CD4-positive, alpha-beta T cell treated with Interleukin-4 for 4 hours (primary cell): ENCODE data around the gene C1orf35.

ENCODE experiments used
- DNase-seq: peaks from one replicate; pipeline ENCODE4 v3.0.0-alpha.2; 2020

Gene C1orf35

DNA sequence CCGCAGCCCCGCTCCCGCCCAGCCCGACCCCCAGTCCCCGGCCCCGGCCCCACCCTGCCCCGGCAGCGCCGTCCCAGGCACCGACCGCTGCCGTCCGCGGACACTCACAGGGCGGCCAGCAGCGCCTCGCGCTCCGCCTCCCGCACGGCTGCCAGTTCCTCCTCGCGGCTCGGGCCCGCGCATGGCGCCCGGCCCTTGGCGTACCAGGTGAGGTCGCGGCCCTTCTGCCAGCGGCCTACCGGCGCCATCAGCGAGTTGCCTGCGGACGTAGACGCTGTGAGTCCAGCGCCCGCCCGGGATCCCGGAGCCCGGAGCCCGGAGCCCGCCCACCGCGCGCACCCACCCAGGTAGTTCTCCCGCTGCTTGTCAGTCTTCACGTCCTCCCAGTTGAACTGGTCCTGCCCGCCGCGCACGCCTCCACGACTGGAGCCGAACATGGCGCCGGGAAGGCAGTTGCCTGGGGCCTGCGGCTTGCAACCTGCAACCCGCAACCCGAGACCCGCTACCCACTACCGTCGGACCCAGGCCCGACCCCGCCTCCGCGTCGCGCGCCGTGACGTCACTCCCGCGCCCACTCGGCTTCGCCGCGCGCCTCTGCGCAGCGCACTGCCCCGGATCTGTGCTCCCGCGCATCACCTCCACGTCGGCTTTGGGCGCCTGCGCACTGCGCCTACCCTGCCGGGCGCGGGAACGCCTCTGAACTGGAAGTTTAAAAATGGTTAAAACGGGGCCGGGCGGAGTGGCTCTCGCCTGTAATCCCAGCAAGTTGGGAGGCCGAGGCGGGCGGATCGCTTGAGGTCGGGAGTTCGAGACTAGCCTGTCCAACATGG is at the start of gene C1orf35:
Gene C1orf35 (minus strand): TSS at position 535 of the 830 bp plus-strand sequence. CDS start 98 bp downstream, at position 437.
- peak; percentile 91 for DNase-seq

DNA sequence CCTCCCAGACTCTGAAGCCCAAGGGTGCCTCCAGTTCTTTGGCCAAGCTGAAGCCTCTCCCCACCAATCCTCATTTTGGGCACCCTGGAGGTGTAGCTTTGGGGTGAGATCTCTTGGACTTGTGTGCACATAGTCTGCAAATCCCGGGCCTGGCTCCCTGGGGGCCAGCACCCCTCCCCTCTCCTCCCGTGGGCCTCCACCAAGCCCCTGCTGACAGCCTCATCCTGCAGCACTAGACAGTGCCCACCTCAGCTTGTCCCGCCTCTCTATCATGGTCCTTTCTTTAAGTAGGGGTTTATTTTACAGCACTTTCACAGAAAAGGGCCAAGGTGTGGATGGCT is 49.8 kb upstream of the C1orf35 start:
- DNase-seq = no peak

GRCh38 chr1:228152097-228152917 is 49.2 kb upstream of the C1orf35 start:
- DNase-seq = no peak

DNA sequence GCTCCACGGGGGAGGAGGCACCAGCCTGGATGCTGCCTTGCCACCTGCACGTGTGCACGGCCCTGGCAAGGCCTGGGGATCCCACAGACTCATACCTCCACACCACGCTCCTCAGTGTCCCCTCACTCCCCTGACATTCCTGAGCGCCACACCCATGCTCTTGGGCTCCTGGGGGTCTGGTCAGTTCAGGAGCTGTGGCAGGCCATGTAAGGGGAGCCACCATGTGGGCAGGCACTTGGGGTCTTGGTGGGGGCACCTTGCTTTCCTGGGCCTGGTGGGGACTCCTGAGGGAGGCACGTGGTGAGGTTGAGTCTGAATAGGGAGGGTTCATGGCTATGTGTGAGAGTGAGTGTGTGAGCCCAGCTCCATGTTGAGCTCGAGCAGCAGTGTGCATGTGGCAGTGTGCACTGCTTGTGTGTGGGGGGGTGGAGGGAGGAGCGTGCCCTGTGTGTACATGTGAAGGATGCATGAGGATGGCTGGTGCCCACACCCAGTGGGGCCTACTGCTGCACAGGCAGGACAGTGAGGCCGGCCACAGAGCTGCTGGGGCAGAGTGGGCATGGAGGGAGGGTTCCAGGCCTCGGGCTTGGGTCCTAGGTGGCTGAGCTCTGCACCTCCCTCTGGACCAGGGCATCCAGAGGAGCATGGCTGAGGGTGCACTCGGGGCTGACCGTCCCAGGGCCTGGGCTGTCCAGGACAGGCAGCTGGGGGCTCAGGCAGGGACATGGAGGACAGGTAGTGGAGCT is 48.2 kb upstream of the C1orf35 start:
- DNase-seq = no peak

GRCh38 chr1:228150461-228151179 is 47.5 kb upstream of the C1orf35 start:
- no peak for DNase-seq

GRCh38 chr1:228150120-228150460 is 47.0 kb upstream of the C1orf35 start:
- no peak for DNase-seq

- DNase-seq = no peak
These were observed 46.4 kb upstream of the C1orf35 start, which contains the start of gene GJC2 for GRCh38 chr1:228149406-228150119. TSS of gene GJC2 (plus strand) at chr1:228149930. CDS start at chr1:228157759, 7,829 bp downstream.

- DNase-seq = no peak
These were observed 45.8 kb upstream of the C1orf35 start for GRCh38 chr1:228148935-228149405.

GRCh38 chr1:228148196-228148861 is 45.2 kb upstream of the C1orf35 start:
- no peak for DNase-seq

DNA sequence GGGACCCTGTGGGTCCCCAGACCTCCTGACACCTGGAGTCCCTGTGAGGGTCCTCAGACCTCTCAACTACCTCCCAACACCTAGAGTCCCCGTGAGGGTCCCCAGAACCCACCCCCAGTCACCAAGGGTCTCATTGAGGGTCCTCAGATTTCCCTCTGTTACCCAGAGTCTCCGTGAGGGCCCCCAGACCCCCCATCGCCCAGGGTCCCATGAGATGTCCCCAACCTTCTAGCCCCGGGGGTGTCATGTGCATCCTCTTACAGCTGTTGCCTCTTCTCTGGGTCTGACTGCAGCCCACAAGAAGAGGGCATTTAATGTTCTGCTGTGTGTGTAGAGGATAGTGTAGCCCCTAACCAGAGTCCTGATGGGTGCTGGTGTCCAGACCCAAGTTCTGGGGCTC is 44.6 kb upstream of the C1orf35 start:
- no peak for DNase-seq

GRCh38 chr1:228147151-228147693 is 44.1 kb upstream of the C1orf35 start:
- no peak for DNase-seq

- no peak for DNase-seq
These were observed 43.5 kb upstream of the C1orf35 start for GRCh38 chr1:228146417-228147150.

- DNase-seq = no peak
These were observed 42.6 kb upstream of the C1orf35 start for GRCh38 chr1:228145463-228146416.

GRCh38 chr1:228144993-228145343 is 41.8 kb upstream of the C1orf35 start:
- no peak for DNase-seq

DNA sequence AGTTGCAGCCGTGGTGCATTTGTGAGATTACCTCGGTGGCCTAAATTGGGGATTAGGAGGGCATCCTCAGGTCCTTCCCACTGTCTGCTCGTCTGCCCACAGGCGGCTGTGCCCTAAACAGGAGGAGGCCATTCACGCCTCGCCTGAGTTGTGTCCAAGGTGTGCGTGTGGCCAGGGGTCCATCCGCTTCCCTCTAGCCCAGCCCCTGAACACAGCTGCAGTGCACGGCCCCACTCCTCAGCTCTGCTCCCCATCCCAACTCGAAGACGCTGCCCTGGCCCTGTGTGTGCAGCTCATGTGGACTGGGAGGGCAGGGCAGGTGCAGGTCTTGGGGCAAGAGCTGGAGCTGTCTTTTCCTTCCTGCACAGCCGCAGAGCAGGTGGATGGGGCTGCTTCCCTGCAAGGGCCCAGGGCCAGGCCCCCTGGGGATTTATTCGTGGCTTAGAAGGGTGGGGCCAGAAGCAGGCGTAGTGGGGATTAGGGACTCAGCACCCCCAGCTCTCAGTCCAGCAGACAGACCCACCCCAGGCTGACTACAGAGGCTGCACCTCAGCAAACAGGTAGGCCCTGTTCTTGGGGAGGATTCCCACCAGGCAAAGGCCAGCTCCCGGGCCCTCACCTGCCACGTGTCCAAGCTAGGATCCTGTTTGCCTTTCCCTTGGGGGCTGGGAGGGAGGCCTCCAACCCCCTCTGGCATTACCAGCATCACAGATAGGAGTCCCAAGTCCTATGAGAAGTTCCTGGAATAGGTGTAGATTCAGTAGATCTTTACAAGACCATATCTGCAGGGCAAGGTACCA is 41.3 kb upstream of the C1orf35 start:
- DNase-seq = no peak

- DNase-seq = no peak
These were observed 40.5 kb upstream of the C1orf35 start for GRCh38 chr1:228143480-228144192.

DNA sequence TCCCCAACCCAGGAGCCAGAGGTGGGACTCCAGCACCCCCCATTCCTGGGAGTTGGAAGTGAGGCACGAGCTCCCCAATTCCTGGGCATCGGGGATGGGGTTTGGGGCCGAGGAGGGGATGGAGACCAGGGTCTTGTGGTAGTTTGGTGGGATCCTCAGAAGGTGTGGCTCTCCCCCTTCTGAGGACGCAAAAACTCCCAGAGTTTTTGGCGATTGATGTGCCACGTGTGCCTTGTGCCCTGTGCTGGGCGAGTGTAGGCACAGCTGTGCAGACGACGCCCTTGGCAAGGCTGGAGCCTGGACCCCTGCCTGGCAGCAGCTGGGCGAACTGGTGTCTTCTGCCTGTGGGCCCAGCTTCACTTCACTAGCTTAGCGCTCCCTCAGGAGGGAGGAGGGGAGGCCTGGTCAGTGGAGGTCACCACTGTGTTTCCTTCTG is 39.6 kb upstream of the C1orf35 start:
- DNase-seq = no peak
